Stimulated activated CD4-positive, alpha-beta T cell treated with anti-CD3 and anti-CD28 coated beads, Interleukin-12 subunit alpha, Interleukin-12 subunit beta, amount 100 ng/mL, for 24 hours (primary cell): ENCODE measurements around the gene ZNF436.
A peak's percentile ranks its signal among the peaks of the same experiment; 100 is the strongest.
"Not testable (repeated sequence)": the region's sequence is repeated elsewhere in the genome, so short reads cannot be mapped to it uniquely, and the experiment has no call there.

ENCODE experiments used
- DNase-seq, 2 experiments: peaks; one replicate each; pipeline ENCODE4 v3.0.0-alpha.2; 2020; ENCODE audit warnings: low read depth in 2 of 2

The ZNF436 gene

DNA sequence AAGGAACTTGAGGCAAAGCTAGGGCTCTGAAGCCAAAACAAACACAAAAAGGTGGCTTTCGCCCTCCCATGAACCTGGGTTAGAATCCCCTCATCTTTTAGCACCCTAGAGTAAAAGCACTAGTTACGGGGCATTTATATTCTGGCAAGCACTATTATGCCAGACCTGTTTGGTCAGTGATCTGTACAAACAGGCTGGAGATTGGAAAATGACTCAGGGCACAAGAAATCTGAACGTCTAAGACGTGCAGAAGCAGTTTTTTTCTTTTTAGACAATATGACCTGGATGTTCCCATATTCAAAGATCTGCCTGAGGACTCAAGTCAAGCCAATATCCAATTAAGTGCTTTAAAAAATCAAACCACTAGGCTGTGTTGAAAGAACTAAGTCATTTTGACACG is 3.0 kb downstream of the ZNF436 start:
- no peak for DNase-seq

DNA sequence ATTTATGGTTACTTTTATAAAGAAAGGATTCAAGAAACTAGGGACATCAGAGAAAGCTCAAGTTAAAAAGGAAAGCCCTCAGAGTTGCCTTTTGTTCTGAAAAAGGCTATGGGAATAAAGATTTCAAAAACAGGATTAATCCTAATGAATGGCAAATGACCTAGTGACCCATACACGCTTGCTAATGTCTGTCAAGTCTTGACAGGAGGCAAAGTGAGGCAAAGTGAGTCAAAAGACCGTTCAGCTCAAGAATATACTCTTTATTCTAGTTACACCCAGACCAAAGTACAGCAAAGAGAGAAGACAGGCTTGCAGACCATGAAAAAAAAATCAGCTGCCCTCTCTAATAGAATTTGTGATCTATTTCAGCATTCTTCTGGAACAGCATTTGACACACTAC is 3.5 kb downstream of the ZNF436 start:
- DNase-seq = no peak

DNA sequence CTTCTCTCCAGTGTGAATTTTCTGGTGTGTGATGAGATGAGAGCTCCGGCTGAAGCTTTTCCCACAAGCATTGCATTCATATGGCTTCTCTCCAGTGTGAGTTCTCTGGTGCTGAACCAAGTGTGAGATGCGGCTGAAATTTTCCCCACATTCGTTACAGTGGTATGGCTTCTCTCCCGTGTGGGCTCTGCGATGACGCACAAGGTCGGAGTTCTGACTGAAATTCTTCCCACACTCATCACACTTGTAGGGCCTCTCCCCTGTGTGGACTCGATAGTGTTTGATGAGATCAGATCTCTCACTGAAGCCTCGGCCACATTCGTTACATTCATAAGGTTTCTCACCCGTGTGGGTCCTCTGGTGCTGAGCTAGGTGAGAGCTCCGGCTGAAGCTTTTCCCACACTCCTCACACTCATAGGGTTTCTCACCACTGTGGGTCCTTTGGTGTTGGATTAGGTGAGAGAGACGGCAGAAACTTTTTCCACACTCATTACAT is 7.4 kb downstream of the ZNF436 start:
- DNase-seq = no peak

DNA sequence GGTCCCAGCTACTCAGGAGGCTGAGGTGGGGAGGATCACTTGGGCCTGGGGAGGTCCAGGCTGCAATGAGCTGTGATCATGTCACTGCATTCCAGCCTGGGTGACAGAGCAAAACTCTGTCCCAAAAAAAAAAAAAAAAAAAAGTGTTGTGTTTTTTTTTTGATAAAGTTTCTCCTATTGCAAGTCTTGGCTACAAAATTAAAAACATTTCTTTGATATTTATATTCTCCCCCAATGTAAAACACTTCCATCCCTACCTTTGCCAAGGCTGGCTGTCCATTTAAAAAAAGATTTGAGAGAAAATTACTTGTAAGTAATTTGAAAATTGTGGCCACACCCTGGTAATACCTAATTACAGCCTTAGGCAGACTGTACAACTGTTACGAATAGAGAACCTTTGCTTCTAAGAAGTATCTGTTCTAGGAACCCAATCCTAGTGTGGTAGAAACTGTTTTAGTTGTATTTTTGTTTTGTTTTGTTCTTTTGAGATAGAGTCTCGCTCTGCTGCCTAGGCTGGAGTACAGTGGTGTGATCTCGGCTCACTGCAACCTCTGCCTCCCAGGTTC is 11.2 kb downstream of the ZNF436 start:
- no peak for DNase-seq

DNA sequence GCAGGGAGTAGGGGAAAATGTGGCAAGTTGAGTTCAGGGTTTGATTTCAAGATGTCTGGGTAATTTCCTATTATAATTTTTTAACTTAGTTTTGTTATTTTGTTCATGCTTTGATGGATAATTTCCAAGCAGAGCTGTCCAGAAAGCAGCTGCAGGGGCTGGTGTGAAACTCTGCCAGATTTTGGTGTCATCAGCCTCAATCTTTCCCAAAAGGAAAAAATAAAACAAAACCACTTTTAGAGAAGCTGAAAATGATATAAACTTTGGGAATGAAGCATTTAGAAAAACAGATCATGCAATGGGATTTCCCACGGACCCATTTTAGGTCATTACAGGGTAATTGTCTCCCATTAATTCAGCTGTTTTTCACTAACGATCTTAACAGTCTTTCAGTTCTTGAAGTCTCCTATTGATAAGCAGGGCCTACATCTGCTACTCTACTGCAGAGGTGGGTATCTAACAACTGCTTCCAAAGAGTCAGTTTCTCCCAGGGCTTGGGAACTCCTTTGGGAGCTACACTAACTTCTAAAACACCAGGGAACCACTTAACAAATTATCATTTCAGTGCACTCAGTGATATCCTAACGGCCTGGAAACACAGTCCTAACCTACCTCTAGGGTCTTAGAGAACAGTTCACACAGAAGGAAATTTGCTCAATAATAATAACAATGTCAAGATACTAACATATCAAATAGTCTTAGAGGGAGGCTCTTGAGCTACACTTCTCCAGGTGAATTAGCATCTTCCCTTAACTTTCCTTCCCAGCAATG is 12.3 kb downstream of the ZNF436 start:
- DNase-seq = no peak

DNA sequence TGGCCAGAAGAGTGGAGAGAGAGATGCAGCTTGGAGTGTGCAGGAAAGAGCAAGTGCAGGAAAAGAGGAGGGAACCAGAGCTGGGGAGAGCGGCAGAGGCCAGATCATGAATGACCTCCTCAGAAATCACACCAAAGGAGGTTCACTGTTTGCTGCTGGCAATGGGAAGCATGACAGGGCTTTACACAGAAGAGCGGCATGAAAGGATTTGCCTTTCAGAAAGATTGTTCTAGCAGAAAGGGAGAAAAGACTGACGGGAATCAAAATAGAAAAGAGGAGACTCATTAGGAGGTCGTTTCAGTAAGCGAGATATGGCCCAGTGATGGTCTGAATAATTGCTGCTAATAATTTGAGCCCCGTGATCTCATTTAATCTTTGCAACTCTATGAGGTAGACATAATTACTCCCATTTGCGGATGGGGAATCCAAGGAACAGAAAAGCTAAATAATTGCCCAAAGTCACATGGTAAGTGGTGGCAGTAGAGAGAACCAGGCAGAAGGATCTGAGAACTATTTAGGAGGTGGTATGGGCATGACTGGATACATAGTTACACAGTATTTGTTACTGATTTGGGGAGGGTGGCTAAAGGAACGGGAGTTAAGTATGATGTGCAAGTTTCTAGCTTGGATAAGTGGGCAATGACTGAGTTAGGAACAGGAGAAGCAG is 13.0 kb downstream of the ZNF436 start:
- DNase-seq = no peak

DNA sequence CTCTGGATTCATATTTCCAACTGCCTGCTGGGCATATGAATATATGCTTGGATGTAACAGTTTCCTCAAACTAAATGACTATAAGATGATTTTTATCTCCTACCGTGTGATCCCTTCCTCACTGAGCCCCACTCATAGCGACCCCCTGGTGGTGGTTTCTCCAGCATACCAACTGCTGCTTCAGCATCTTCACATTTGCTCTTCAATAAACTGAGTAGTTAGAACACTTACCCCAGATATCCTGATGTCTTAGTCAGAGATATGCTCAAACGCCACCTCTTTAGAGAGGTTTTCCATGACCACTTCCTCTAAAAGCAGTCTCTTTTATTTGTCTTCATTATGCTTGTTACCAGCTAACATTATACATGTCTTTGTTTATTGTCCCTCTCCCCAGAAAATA is 15.4 kb downstream of the ZNF436 start:
- DNase-seq = no peak

DNA sequence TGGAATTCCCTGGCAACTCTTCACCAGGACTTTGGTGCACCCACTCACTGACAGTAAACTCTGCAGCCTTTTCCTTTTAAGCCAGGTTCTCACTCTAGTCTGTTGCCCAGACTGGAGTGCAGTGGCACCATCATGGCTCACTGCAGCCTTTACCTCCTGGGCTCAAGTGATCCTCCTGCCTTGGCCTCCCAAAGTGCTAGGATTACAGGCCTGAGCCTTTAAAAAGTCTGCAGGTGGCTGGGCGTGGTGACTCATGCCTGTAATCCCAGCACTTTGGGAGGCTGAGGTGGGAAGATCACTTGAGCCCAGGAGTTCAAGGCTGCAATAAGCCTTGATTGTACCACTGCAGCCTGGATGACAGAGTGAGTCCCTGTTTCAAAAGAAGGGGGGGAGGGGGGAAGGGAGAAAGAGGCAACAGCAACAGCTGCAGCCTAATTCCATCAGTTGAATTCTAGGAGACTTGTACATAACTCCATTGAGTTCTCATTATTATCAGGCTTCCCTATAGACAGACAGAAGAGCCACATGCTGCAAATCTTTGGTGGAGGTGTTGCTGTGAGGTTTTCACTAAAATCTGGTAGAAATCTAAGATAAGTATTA is 17.4 kb downstream of the ZNF436 start:
- DNase-seq = no peak

DNA sequence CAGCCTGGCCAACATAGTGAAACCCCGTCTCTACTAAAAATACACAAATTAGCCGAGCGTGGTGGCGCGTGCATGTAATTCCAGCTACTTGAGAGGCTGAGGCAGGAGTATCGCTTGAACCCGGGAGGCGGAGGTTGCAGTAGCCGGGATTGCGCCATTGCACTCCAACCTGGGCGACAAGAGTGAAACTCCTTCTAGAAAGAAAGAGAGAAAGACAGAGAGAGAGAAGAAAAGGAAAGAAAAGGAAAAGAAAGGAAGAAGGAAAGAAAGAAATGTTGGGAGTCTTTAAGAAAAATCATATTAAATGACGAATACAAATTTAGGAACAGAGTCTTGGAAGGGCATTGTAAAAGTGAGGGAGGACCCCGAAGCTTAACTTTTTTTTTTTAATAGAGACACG is 23.7 kb downstream of the ZNF436 start:
- no peak for DNase-seq

DNA sequence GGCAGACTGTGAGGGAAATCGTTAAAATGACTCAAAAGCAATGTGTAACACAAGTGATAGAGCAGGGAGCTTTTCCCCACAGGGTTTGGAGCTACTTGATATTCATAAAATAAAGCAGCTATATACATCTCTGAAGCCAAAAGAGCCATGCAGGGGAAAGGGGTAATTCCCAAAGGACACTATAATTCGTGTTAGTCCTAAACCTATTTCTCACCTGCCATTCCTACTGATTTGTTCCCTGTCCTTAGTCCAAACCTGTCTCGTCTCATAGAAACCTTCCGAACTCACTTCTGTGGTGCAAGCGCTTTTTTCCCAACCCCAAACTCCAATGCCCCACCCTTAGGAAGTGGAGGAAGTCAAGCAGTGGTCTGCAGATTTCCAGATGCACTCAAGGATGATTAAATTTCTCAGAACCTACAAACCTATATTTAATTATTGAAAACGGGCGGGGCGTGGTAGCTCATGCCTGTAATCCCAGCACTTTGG is 24.6 kb downstream of the ZNF436 start:
- DNase-seq = no peak

DNA sequence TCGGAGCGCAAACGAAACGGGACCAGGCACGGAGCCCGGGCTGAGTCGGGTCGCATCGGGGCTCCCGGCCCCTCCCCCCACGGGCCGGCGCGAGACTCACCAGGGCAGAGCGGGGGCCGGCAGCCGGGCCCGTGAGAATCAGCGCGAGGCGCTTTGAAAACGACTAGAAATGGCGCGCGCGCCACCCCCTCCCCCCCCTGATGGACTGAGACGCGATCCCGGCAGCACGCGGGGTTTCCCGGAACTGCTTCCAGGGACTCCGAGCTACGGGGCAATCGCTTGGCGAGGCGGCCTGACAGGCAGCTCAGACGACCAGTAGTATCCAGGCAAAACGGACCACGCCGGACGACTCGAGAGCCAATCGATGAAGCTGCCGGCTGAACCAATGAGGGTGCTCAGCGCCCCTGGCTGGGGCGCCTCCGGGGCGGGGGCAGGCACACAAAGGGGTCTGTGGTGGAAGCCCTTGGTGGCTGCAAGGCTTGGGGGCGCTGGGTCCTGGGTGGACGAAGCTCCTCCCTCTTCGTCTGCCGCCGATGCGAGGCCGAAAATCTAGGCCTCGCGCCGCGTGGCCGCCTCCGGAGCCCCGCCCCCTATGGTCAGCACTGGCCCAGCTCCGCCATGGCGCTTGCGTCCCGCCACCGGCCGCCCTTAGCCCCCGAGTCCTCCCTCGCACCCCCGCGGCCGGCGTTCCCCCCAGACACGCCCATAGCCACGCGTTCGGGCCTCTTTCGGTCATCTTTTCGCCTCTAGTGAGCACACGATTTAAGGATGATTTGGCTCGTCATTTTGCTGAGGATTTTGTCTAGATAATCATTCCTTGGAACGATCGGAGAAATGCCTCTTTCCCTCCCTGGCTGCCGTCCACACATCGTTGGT is 25.3 kb downstream of the ZNF436 start, which contains the start of gene HNRNPR:
HNRNPR (minus strand) TSS at position 174 of the 876 bp plus-strand sequence. CDS start 3,276 bp downstream, outside the sequence.
- peak; percentile 98 to 100 for DNase-seq

DNA sequence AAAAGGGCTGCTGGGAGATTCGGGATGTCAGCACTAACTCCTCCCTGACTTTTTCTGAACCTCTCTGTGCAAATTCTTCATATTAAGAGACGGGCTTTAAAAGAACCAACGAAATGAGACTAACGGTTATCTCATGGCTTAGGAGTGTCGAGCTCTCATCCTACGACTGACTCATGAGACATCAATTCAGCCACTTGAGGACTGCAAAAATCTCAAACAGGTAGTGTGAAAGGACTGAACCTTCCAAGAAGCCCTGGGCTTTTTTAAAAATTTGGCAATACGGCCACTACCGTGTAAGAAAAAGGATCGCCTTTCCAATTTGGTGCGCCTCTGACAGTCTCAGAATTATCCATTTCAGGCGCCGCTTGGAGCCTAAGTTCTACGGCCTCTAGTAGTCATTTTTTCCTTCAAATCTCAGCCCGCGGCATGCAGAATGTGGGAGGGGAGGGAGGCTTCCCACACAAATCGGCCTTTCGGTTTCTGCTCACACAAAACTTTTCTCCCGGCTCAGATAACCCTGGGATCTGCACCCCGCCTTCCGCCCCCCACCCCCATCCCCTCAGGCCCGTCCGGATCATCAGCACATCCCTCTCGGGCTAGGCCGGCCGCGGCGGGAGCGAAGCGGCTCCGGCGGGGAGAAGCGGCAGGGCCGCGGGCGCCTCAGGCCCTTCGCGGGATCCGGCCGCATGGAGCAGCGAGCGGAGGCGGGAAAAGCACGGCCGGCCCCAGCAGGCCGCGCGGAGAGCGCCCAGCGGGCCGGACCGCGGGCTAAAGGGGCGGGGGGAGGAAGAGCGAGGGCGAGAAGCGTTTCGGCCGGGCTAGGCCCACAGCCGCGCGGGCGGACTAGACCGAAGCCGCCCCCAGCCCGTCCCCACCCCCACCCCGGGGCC is 26.2 kb downstream of the ZNF436 start:
- peak; percentile 29 to 59 for DNase-seq

DNA sequence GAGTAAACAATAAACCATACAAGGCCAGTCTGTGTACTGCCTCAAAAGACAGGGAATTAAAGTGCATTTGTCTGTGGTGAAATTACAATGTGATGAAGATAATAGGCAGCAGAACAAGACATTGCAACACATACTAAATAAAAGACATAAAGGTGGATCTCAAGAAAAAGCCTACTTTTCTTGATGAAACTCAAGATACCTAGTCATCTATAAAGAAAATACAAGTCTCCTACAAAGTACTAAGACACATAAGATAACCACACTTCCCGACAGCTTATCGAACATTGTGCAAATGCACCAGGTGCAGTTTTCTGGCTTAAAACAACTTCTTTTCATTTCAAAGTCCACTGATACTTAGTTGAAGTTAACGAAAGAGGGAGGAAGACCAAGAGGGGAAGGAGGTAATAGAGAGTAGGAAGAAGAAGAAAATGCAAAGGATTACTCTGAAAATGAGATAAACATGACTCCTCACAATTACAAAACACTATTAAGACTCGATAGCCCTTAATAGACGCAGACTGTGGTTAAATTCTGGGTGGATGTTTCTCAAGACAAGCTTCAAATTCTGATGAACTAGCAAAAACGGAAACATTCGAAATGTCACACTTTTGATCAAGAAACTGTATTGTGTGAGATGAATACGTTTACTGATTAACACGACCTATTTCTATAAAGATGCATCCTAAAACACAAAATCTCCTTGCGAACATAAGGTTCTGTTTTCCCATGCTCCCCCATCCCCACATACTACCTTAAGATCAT is 27.5 kb downstream of the ZNF436 start:
- DNase-seq = no peak

DNA sequence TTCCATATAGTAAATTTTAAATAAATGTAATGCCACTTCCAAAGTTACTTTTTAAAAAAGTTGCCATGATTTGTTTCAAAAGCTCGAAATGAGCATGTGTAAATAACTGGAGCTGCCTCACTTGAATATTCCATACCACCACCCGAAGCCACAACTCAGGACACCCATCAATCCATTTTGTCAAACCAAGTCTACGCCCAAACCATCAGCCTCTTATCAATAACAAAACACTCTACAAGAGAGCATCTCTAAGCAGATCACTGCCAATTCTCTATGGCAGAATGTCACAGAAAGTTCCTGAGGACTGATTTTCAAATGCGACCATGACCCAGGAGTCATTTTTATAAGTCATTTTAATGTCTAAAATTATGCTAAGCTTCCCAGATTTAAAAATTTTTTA is 30.0 kb downstream of the ZNF436 start:
- no peak for DNase-seq

DNA sequence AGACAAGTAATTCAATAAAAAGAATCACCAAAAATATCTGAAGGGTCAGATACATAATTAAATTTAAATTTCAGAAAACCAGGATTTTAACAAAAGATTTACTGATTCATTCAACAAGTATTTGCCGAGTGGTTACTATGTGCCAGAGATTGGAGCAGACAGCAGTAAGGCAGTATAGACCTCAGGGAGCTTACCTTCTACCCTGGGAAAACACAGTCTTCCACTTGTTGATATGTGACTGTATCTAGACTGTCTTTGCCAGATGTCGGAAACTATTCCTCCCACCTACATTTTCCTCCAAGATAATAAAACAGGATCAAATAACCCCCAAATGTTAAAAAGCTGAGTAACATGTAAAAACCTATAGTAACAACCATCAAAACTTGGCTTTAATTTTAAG is 31.8 kb downstream of the ZNF436 start:
- no peak for DNase-seq

DNA sequence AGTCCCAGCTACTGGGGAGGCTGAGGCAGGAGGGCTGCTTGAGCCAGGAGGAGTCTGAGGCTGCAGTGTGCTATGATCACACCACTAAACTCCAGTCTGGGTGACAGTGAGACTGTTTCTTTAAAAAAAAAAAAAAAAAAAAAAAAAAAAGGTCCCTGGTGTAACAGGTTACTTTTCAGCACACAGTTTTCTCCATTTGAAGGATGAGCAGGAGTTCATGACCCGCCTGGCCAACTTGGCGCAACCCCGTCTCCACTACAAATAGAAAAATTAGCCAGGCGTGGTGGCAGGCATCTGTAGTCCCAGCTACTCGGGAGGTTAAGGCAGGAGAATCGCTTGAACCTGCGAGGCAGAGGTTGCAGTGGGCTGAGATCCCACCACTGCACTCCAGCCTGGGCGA is 37.9 kb downstream of the ZNF436 start:
- DNase-seq = no peak

DNA sequence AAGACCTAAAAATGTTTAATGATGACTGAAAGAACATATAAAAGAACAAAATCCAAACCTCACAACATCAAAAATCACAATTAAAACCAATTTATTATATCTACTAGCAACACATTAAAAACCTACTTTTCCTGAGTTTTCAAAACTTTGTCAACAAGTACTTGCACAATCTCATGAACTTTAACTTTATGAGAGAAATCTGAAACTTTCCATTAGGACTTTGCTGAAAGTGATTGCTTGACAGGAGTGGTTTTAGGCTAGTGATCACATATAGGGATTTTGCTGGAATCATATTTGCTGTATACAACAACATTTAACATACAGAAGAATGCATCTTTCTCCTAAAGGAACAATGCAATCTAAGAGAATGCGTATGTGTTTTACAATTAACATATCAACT is 38.8 kb downstream of the ZNF436 start:
- no peak for DNase-seq

DNA sequence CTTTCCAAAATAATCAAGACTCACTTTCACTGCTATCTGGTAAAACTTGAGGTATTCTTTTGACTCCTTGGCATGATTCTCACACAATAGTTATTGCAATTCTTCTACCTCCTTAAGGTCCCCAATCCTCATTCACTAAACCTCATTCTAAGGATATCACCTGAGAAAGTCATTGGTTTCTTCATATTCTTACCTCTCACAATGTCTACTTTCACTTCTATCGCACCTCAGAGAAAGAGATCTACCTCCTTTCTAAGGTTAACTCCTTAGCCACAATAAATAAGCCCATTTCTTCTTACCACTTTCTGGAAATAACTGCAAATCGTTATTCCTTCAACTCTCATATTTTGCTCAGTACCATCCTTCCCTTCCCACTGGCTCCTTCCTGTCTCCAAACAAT is 44.2 kb downstream of the ZNF436 start:
- no peak for DNase-seq

DNA sequence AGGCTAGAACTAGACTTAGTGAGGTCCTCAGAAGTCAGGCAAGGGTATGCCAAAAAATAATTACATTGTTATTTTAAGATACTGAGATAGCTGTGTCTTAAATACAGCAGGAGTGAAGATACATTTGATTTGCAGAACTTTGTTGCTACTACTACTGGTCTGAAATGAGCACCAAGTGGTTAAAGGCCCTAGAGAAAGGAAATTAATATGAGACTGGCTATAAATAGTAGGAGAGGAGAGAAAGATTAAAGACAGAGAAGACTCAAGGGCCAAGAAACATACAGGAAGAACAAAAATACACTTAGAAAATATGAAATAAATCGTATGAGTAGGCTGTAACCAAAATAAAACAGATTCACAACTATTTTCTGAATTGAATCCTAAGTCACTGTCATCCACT is 46.9 kb downstream of the ZNF436 start:
- no peak for DNase-seq

DNA sequence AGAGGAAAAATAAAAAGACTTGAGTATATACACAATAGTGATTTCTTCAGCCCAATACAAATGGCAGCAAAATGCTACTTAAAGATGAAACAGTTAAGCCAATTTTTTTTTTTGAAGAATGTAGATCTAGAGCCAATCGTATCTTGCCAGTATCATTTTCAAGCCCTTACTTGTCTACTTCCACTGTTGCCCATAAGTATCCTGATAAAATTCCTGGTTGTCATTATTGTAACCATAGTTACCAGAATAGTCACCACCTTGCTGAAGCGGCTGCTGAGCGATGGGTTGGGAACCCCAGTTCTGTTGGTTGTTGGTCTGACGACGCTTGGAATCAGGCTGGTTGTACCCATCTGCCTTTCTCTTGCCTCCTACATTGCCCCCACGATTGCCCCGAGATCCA is 59.4 kb downstream of the ZNF436 start:
- DNase-seq = not testable (repeated sequence)
